Measurements from ENCODE around the gene HRH1.

Gene HRH1

GRCh38 chr3:11273891-11274291 lies 119.6 kb downstream of the HRH1 start:
- no peak for DNase-seq (ENCODE audit: low spot score)
- FAIRE-seq, result no peak

GRCh38 chr3:11274566-11275142 lies 120.4 kb downstream of the HRH1 start:
- FAIRE-seq, result no peak

GRCh38 chr3:11275926-11276325 lies 121.6 kb downstream of the HRH1 start:
- FAIRE-seq (no peak), DNase-seq (ENCODE audit: low spot score) (no peak)

More at GRCh38 chr3:11274566-11275142, 120.4 kb downstream of the HRH1 start:
- no peak for DNase-seq (ENCODE audit: low spot score)

GRCh38 chr3:11276901-11277300 lies 122.6 kb downstream of the HRH1 start:
- FAIRE-seq, result no peak
- no peak for DNase-seq (ENCODE audit: low spot score)

- FAIRE-seq (no peak), DNase-seq (ENCODE audit: low spot score) (no peak)
These were observed 128.2 kb downstream of the HRH1 start for GRCh38 chr3:11282250-11283138.

GRCh38 chr3:11283139-11283475 lies 128.8 kb downstream of the HRH1 start:
- DNase-seq (ENCODE audit: low spot score) (no peak), FAIRE-seq (no peak)

- DNase-seq (ENCODE audit: low spot score) (no peak), FAIRE-seq (no peak)
These were observed 129.7 kb downstream of the HRH1 start for GRCh38 chr3:11284011-11284410.

GRCh38 chr3:11285471-11285870 lies 131.2 kb downstream of the HRH1 start:
- DNase-seq (ENCODE audit: low spot score) (no peak), FAIRE-seq (no peak)

- DNase-seq (ENCODE audit: low spot score) (no peak), FAIRE-seq (no peak)
These were observed 133.1 kb downstream of the HRH1 start for GRCh38 chr3:11287404-11287803.

GRCh38 chr3:11288021-11288491 lies 133.8 kb downstream of the HRH1 start:
- no peak for DNase-seq (ENCODE audit: low spot score)
- no peak for FAIRE-seq

- no peak for FAIRE-seq
These were observed 134.7 kb downstream of the HRH1 start for GRCh38 chr3:11288786-11289637.

GRCh38 chr3:11289864-11290263 lies 135.6 kb downstream of the HRH1 start:
- FAIRE-seq (no peak), DNase-seq (ENCODE audit: low spot score) (no peak)

More at GRCh38 chr3:11288786-11289637, 134.7 kb downstream of the HRH1 start:
- peak; percentile 33 for DNase-seq (ENCODE audit: low spot score)

GRCh38 chr3:11290743-11291680 lies 136.7 kb downstream of the HRH1 start:
- no peak for DNase-seq (ENCODE audit: low spot score)
- FAIRE-seq, result no peak

- FAIRE-seq (no peak), DNase-seq (ENCODE audit: low spot score) (no peak)
These were observed 137.5 kb downstream of the HRH1 start for GRCh38 chr3:11291808-11292207.

GRCh38 chr3:11297126-11297525 lies 142.8 kb downstream of the HRH1 start:
- DNase-seq (ENCODE audit: low spot score) (no peak), FAIRE-seq (no peak)

- no peak for FAIRE-seq
- DNase-seq (ENCODE audit: low spot score), result no peak
These were observed 146.7 kb downstream of the HRH1 start for GRCh38 chr3:11300970-11301369.

GRCh38 chr3:11302444-11302843 lies 148.2 kb downstream of the HRH1 start:
- FAIRE-seq (no peak), DNase-seq (ENCODE audit: low spot score) (no peak)

- FAIRE-seq, result no peak
- no peak for DNase-seq (ENCODE audit: low spot score)
These were observed 149.9 kb downstream of the HRH1 start for GRCh38 chr3:11304175-11304574.

GRCh38 chr3:11305509-11305908 lies 151.2 kb downstream of the HRH1 start:
- FAIRE-seq (no peak), DNase-seq (ENCODE audit: low spot score) (no peak)

GRCh38 chr3:11306817-11307589 lies 152.7 kb downstream of the HRH1 start:
- FAIRE-seq (no peak), DNase-seq (ENCODE audit: low spot score) (no peak)
